Type B pancreatic cell (in vitro differentiated cells): ENCODE results near the gene PSMC2. TPM values are rescaled to one million over a fixed set of nuclear protein-coding genes. Genes with fewer than 3 reads are reported as not detected.

Experiments
- DNase-seq: peaks from one replicate; pipeline ENCODE4 v3.0.0; 2021; ENCODE audit warnings: mixed read lengths; ENCODE audit not compliant: unreplicated experiment; ENCODE audit errors: extremely low spot score
- H3K27ac Mint-ChIP-seq: 2 replicates; pipeline ENCODE4 v1.8.0; 2021; ENCODE audit warnings: mild to moderate bottlenecking, mixed read lengths
- H3K27me3 Mint-ChIP-seq: 2 replicates; pipeline ENCODE4 v1.8.0; 2021; ENCODE audit warnings: mixed read lengths
- H3K36me3 Mint-ChIP-seq: 2 replicates; pipeline ENCODE4 v1.8.0; 2021; ENCODE audit warnings: mixed read lengths
- H3K4me1 Mint-ChIP-seq: one replicate; pipeline ENCODE4 v1.8.0; 2021; ENCODE audit warnings: mixed read lengths; ENCODE audit not compliant: unreplicated experiment
- H3K4me3 Mint-ChIP-seq: 2 replicates; pipeline ENCODE4 v1.8.0; 2021; ENCODE audit warnings: mild to moderate bottlenecking, mixed read lengths
- H3K9me3 Mint-ChIP-seq: 2 replicates; pipeline ENCODE4 v1.8.0; 2021; ENCODE audit warnings: mixed read lengths
- long read RNA-seq: library from polyadenylated mRNA; unstranded; transcript quantifications from one replicate; pipeline ENCODE4 v2.0.0, GENCODE V29; 2020
- total RNA-seq: library from RNA; stranded (reverse); gene quantifications from 2 replicates; pipeline ENCODE4 v1.2.1, GENCODE V29; 2021; ENCODE audit warnings: low replicate concordance
- TF ChIP-seq, protein P1 (sequence below): fragments of 200-600 bp; sonication (generic); conservative IDR thresholded peaks from 2 replicates; pipeline ENCODE4 v1.5.0; 2021; ENCODE audit warnings: antibody characterized with exemption, mild to moderate bottlenecking

PSMC2 gene
- total RNA-seq: 108 and 109 TPM in 2 replicates
- long read RNA-seq, transcript PSMC2-201 (12 exons, 2,637 nt): major isoform, 521 of 551 reads
- long read RNA-seq, partial matches to known transcripts: 9 of 551 reads
- long read RNA-seq, other reads (novel, unspliced or antisense): 21 of 551 reads

- no peaks in the 10 kb centered on the region for H3K27me3 Mint-ChIP-seq
- DNase-seq: peak; percentile 81
- H3K36me3 Mint-ChIP-seq: peaks cover 3% of the 10 kb centered on the region
- peaks cover 35% of the 10 kb centered on the region for H3K4me1 Mint-ChIP-seq
- TF ChIP-seq, protein P1, sequence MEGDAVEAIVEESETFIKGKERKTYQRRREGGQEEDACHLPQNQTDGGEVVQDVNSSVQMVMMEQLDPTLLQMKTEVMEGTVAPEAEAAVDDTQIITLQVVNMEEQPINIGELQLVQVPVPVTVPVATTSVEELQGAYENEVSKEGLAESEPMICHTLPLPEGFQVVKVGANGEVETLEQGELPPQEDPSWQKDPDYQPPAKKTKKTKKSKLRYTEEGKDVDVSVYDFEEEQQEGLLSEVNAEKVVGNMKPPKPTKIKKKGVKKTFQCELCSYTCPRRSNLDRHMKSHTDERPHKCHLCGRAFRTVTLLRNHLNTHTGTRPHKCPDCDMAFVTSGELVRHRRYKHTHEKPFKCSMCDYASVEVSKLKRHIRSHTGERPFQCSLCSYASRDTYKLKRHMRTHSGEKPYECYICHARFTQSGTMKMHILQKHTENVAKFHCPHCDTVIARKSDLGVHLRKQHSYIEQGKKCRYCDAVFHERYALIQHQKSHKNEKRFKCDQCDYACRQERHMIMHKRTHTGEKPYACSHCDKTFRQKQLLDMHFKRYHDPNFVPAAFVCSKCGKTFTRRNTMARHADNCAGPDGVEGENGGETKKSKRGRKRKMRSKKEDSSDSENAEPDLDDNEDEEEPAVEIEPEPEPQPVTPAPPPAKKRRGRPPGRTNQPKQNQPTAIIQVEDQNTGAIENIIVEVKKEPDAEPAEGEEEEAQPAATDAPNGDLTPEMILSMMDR: no peak
- H3K4me3 Mint-ChIP-seq: peak within 1 kb of the TSS; percentile 100
- peak within 1 kb of the TSS; percentile 97 for H3K27ac Mint-ChIP-seq
- H3K9me3 Mint-ChIP-seq: no peaks in the 10 kb centered on the region
Observed at GRCh38 chr7:103347507-103348267, at the start of gene PSMC2. PSMC2 (plus strand) TSS chr7:103347643; CDS start chr7:103347712, 69 bp downstream.

GRCh38 chr7:103297837-103298179, 49.6 kb upstream of the PSMC2 start:
- Mint-ChIP-seq H3K9me3 (no peaks in the 10 kb centered on the region), H3K27ac (peak overlapping the region; percentile 82), H3K27me3 (peaks cover 3% of the 10 kb centered on the region), H3K36me3 (peaks cover 9% of the 10 kb centered on the region), H3K4me3 (peak overlapping the region; percentile 89), H3K4me1 (peaks cover 14% of the 10 kb centered on the region)
- DNase-seq: no peak
- TF ChIP-seq, protein P1: no peak

GRCh38 chr7:103299660-103300059, 47.8 kb upstream of the PSMC2 start:
- DNase-seq: no peak
- no peak overlapping the region for H3K27ac Mint-ChIP-seq
- H3K4me1 Mint-ChIP-seq: peaks cover 14% of the 10 kb centered on the region
- TF ChIP-seq, protein P1: no peak
- no peak overlapping the region for H3K4me3 Mint-ChIP-seq
- no peaks in the 10 kb centered on the region for H3K27me3 Mint-ChIP-seq
- peaks cover 15% of the 10 kb centered on the region for H3K36me3 Mint-ChIP-seq
- H3K9me3 Mint-ChIP-seq: no peaks in the 10 kb centered on the region

DNA sequence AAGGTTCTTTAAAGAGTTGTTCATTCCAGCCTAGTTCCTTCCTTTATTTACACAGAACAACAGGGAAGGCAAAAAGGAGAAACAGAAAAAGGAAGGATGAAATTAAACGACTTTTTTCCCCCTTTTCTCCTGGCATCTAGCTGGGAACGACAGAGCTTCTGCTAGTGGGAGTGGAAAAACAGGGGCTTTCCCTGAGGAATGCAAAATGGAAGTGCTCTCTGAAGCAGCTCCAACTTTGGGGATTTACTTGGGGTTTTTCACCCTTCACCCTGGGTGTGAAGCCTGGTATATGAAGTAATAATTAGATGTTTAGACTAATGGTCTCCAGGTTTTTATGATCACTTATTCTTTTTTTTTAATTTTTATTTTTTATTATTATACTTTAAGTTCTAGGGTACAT, 46.0 kb upstream of the PSMC2 start:
- Mint-ChIP-seq H3K27me3 (no peaks in the 10 kb centered on the region), H3K9me3 (no peaks in the 10 kb centered on the region), H3K27ac (no peak overlapping the region), H3K4me1 (peaks cover 14% of the 10 kb centered on the region), H3K36me3 (peaks cover 19% of the 10 kb centered on the region), H3K4me3 (no peak overlapping the region)
- no peak for DNase-seq
- TF ChIP-seq, protein P1: no peak

- Mint-ChIP-seq H3K36me3 (peaks cover 25% of the 10 kb centered on the region), H3K9me3 (no peaks in the 10 kb centered on the region), H3K27ac (peak overlapping the region; percentile 13), H3K27me3 (no peaks in the 10 kb centered on the region), H3K4me3 (no peak overlapping the region), H3K4me1 (no peaks in the 10 kb centered on the region)
- TF ChIP-seq, protein P1: no peak
- DNase-seq: no peak
Observed at GRCh38 chr7:103307503-103308231, 39.8 kb upstream of the PSMC2 start.
